IMR-90 (cell line): ENCODE data around the gene TCIRG1. TPM values are rescaled to one million over a fixed set of nuclear protein-coding genes. Genes with fewer than 3 reads are reported as not detected.

Experiments used
- ATAC-seq: fragments of 200-7000 bp; cut with Tn5 transposase; 2 replicates; pipeline ENCODE4 v1.9.1; 2020; ENCODE audit warnings: low read depth, mild to moderate bottlenecking, moderate library complexity
- BruUV-seq: library from RNA; stranded (reverse); fragments of 400-500 nt; replicated peaks from 2 replicates; lab custom pipeline; 2021; lab: Mats Ljungman, UMichigan
- CTCF ChIA-PET: fragments of 300-600 bp; formaldehyde crosslinking; extraction: SDS; loops from one replicate; lab custom pipeline; 2021; ENCODE audit warnings: antibody characterized with exemption; lab: Yijun Ruan, JAX
- POLR2A ChIA-PET: fragments of 300-600 bp; sonication (Branson Sonifier 250); formaldehyde crosslinking; loops from one replicate; lab custom pipeline; 2022; ENCODE audit warnings: antibody characterized with exemption; ENCODE audit not compliant: unreplicated experiment; lab: Charles Lee
- DNase-seq: peaks from one replicate; pipeline ENCODE4 v3.0.0; 2013
- H2AFZ ChIP-seq: replicated peaks from 2 replicates; pipeline ENCODE3; 2013; ENCODE audit warnings: low read length, mild to moderate bottlenecking; ENCODE audit not compliant: poor library complexity
- H2AK5ac ChIP-seq: 2 replicates; pipeline ENCODE4 v1.6.1; 2013; ENCODE audit warnings: low read depth, low read length, inconsistent platforms
- H2AK9ac ChIP-seq: replicated peaks from 2 replicates; pipeline ENCODE3; 2013; ENCODE audit warnings: mild to moderate bottlenecking, low read depth, low read length, moderate library complexity; ENCODE audit not compliant: poor library complexity
- H2BK120ac ChIP-seq: 2 replicates; pipeline ENCODE4 v1.6.1; 2013; ENCODE audit warnings: low read depth, low read length, inconsistent platforms
- H2BK15ac ChIP-seq: 3 replicates; pipeline ENCODE4 v1.6.1; 2013; ENCODE audit warnings: low read depth, low read length, inconsistent platforms
- H2BK20ac ChIP-seq: 2 replicates; pipeline ENCODE4 v1.6.1; 2013; ENCODE audit warnings: low read depth, mild to moderate bottlenecking, inconsistent platforms, low read length, moderate library complexity
- H2BK5ac ChIP-seq: 2 replicates; pipeline ENCODE4 v1.6.1; 2013; ENCODE audit warnings: mild to moderate bottlenecking, low read depth, low read length, inconsistent platforms; ENCODE audit not compliant: poor library complexity, severe bottlenecking
- H3K14ac ChIP-seq: replicated peaks from 2 replicates; pipeline ENCODE4 v1.6.1; 2013; ENCODE audit warnings: low read depth, low read length, inconsistent platforms
- H3K18ac ChIP-seq: 2 replicates; pipeline ENCODE4 v1.6.1; 2013; ENCODE audit warnings: low read depth, low read length, control low read depth
- H3K23ac ChIP-seq: 2 replicates; pipeline ENCODE4 v1.6.1; 2013; ENCODE audit warnings: low read depth, low read length, inconsistent platforms
- H3K27ac ChIP-seq: 2 replicates; pipeline ENCODE4 v1.5.1; 2013; ENCODE audit warnings: mild to moderate bottlenecking, control low read depth, low read length; ENCODE audit not compliant: insufficient read depth
- H3K27me3 ChIP-seq: 2 replicates; pipeline ENCODE4 v1.6.1; 2013; ENCODE audit warnings: low read length; ENCODE audit not compliant: control insufficient read depth, insufficient read depth
- H3K36me3 ChIP-seq: 2 replicates; pipeline ENCODE4 v1.6.1; 2013; ENCODE audit warnings: low read length, mixed read lengths; ENCODE audit not compliant: control insufficient read depth, insufficient read depth
- H3K4ac ChIP-seq: 2 replicates; pipeline ENCODE4 v1.6.1; 2013; ENCODE audit warnings: low read depth, low read length, inconsistent platforms
- H3K4me1 ChIP-seq: 2 replicates; pipeline ENCODE4 v1.6.1; 2013; ENCODE audit warnings: low read length, mixed read lengths; ENCODE audit not compliant: control insufficient read depth, insufficient read depth
- H3K4me2 ChIP-seq: 2 replicates; pipeline ENCODE4 v1.6.1; 2013; ENCODE audit warnings: low read depth, mild to moderate bottlenecking, control low read depth, low read length, moderate library complexity
- H3K4me3 ChIP-seq: 2 replicates; pipeline ENCODE4 v1.5.1; 2013; ENCODE audit warnings: low read depth, mild to moderate bottlenecking, control low read depth, low read length, moderate library complexity; ENCODE audit not compliant: insufficient read depth
- H3K56ac ChIP-seq: 2 replicates; pipeline ENCODE4 v1.6.1; 2013; ENCODE audit warnings: low read length, inconsistent platforms; ENCODE audit not compliant: insufficient read depth; ENCODE audit errors: extremely low read depth
- H3K79me1 ChIP-seq, 2 experiments: 2 replicates each; pipeline ENCODE4 v1.6.1; 2013; ENCODE audit warnings: low read length in 2 of 2, inconsistent platforms in 1 of 2, low read depth in 1 of 2
- H3K9ac ChIP-seq: 2 replicates; pipeline ENCODE4 v1.6.1; 2013; ENCODE audit warnings: low read depth, low read length, control low read depth
- H3K9me1 ChIP-seq: 2 replicates; pipeline ENCODE4 v1.6.1; 2013; ENCODE audit warnings: low read length, inconsistent platforms; ENCODE audit not compliant: insufficient read depth
- H3K9me3 ChIP-seq: 2 replicates; pipeline ENCODE4 v1.6.1; 2013; ENCODE audit warnings: low read length; ENCODE audit not compliant: control insufficient read depth, insufficient read depth
- H4K20me1 ChIP-seq: 2 replicates; pipeline ENCODE4 v1.6.1; 2013; ENCODE audit warnings: low read length, inconsistent platforms; ENCODE audit not compliant: insufficient read depth
- H4K5ac ChIP-seq: 2 replicates; pipeline ENCODE4 v1.6.1; 2013; ENCODE audit warnings: mild to moderate bottlenecking, low read depth, low read length, control low read depth
- H4K8ac ChIP-seq, 2 experiments: 2 replicates each; pipeline ENCODE4 v1.6.1; 2013; ENCODE audit warnings: low read depth in 2 of 2, low read length in 2 of 2, control low read depth in 1 of 2, inconsistent platforms in 1 of 2
- H4K91ac ChIP-seq: 2 replicates; pipeline ENCODE4 v1.6.1; 2013; ENCODE audit warnings: low read depth, low read length, inconsistent platforms; ENCODE audit not compliant: insufficient read depth
- BHLHE40 ChIP-seq: fragments of 150-350 bp; IDR thresholded peaks from 2 replicates; pipeline ENCODE4 v1.6.1; 2016; ENCODE audit warnings: mild to moderate bottlenecking, low read depth, low read length
- CEBPB ChIP-seq: IDR thresholded peaks from 2 replicates; pipeline ENCODE4 v1.6.1; 2012; ENCODE audit warnings: low read depth, low read length, improper control_type of control experiment
- CHD1 ChIP-seq: IDR thresholded peaks from 2 replicates; pipeline ENCODE4 v1.6.1; 2012; ENCODE audit warnings: low read depth, low read length, improper control_type of control experiment
- FOS ChIP-seq: fragments of 150-350 bp; IDR thresholded peaks from 2 replicates; pipeline ENCODE4 v1.6.1; 2016; ENCODE audit warnings: low read depth, low read length
- MAFK ChIP-seq: IDR thresholded peaks from 2 replicates; pipeline ENCODE4 v1.6.1; 2012; ENCODE audit warnings: low read depth, low read length, improper control_type of control experiment
- MAZ ChIP-seq: IDR thresholded peaks from 2 replicates; pipeline ENCODE4 v1.6.1; 2012; ENCODE audit warnings: low read depth, mild to moderate bottlenecking, low read length, improper control_type of control experiment, moderate library complexity, borderline replicate concordance
- MXI1 ChIP-seq: IDR thresholded peaks from 2 replicates; pipeline ENCODE4 v1.6.1; 2012; ENCODE audit warnings: low read depth, mild to moderate bottlenecking, low read length, moderate library complexity, borderline replicate concordance
- NFE2L2 ChIP-seq: fragments of 150-350 bp; IDR thresholded peaks from 2 replicates; pipeline ENCODE4 v1.6.1; 2016; ENCODE audit warnings: low read depth, mild to moderate bottlenecking, low read length
- POLR2A ChIP-seq: IDR thresholded peaks from 2 replicates; pipeline ENCODE4 v1.6.1; 2012; ENCODE audit warnings: mild to moderate bottlenecking, low read depth, low read length
- RAD21 ChIP-seq: IDR thresholded peaks from 2 replicates; pipeline ENCODE4 v1.6.1; 2012; ENCODE audit warnings: low read length, improper control_type of control experiment
- RCOR1 ChIP-seq: IDR thresholded peaks from 2 replicates; pipeline ENCODE4 v1.6.1; 2012; ENCODE audit warnings: mild to moderate bottlenecking, low read length, improper control_type of control experiment; ENCODE audit not compliant: insufficient replicate concordance
- RFX5 ChIP-seq: IDR thresholded peaks from 2 replicates; pipeline ENCODE4 v1.8.0; 2012; ENCODE audit warnings: low read depth, mild to moderate bottlenecking, low read length, moderate library complexity
- SMC3 ChIP-seq: fragments of 150-350 bp; IDR thresholded peaks from 2 replicates; pipeline ENCODE4 v1.6.1; 2016; ENCODE audit warnings: low read depth, mild to moderate bottlenecking, antibody characterized with exemption, low read length, moderate library complexity
- WGBS, 2 experiments: methylation state at CpG; one replicate each; pipeline versions ENCODE4 v1.1.5 to v1.1.7; 2013; ENCODE audit warnings: missing lambda C conversion rate in 2 of 2; ENCODE audit not compliant: insufficient read length in 1 of 2; ENCODE audit errors: extremely low coverage in 2 of 2; 5-methylcytosine and 5-hydroxymethylcytosine counted together
- dilution Hi-C: fragments of 300-500 bp; cut with HindIII; formaldehyde crosslinking; loops from one replicate; pipeline ENCODE4 v1.14.3; 2018; ENCODE audit warnings: low sequenced_read_pairs; ENCODE audit not compliant: unreplicated experiment
- in situ Hi-C: fragments of 300-500 bp; cut with MboI; formaldehyde crosslinking; loops from 3 replicates; pipeline ENCODE4 v1.14.3; 2019; ENCODE audit warnings: low sequenced_read_pairs, inconsistent platforms, mixed read lengths
- intact Hi-C: fragments of 100-400 bp; cut with micrococcal nuclease; formaldehyde crosslinking; loops from 2 replicates; pipeline ENCODE4 v1.10.0; 2022
- polyA plus RNA-seq, 3 experiments: library from polyadenylated mRNA; depleted of rRNA; stranded (reverse); fragments of >200 nt; gene quantifications; 2 replicates each; pipeline ENCODE4 v1.2.3, GENCODE V29; 2012; ENCODE audit warnings: low replicate concordance in 1 of 3
- total RNA-seq: library from RNA; depleted of rRNA; stranded (reverse); fragments of >200 nt; gene quantifications from 2 replicates; pipeline ENCODE4 v1.2.3, GENCODE V29; 2012
- TF ChIP-seq, protein P1 (sequence below): fragments of 150-350 bp; IDR thresholded peaks from 2 replicates; pipeline ENCODE4 v1.6.1; 2017; ENCODE audit warnings: mild to moderate bottlenecking, antibody characterized with exemption, low read length, low read depth
- TF ChIP-seq, protein P2 (sequence below): conservative IDR thresholded peaks from 2 replicates; pipeline ENCODE4 v1.5.1; 2012; ENCODE audit warnings: mild to moderate bottlenecking, low read depth, low read length, improper control_type of control experiment
- TF ChIP-seq, protein P3 (sequence below): fragments of 150-350 bp; IDR thresholded peaks from 2 replicates; pipeline ENCODE4 v1.6.1; 2016; ENCODE audit warnings: low read depth, mild to moderate bottlenecking, low read length, moderate library complexity, borderline replicate concordance

Gene TCIRG1
- total and polyA plus RNA-seq, 2 of the 4 experiments (the other 2 are of a cell fraction) = 25.3 to 117 TPM

DNA sequence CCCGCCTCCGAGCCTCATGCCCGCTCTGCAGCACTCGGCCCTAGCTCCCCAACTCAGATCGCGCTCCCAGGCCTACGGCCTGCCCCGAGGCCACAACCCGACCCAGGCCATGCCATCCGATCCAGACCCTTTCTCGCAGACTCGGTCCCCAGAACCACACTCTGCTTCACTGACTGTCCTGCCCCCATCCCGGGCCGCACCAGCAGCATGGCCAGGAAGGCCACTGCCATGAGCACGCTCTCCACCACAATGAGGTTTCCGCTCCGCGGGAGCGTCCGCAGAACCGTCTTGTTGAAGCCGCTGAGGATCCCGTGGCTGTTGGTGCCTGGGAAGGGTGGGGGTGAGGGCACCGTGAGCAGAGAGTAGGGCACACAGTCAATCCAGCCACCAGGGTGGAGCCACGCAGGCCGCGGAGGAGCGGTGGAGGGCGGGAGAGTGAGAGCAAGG is 41.3 kb upstream of the TCIRG1 start:
- H3K79me1 ChIP-seq = no peaks in the 10 kb centered on the region
- no peaks in the 10 kb centered on the region for H3K4me1 ChIP-seq
- TF ChIP-seq CHD1 = no peak
- no peak for TF ChIP-seq MAFK
- TF ChIP-seq POLR2A = no peak
- TF ChIP-seq RFX5 = no peak
- TF ChIP-seq SMC3 = no peak
- no peak for TF ChIP-seq MXI1
- TF ChIP-seq, protein P1, sequence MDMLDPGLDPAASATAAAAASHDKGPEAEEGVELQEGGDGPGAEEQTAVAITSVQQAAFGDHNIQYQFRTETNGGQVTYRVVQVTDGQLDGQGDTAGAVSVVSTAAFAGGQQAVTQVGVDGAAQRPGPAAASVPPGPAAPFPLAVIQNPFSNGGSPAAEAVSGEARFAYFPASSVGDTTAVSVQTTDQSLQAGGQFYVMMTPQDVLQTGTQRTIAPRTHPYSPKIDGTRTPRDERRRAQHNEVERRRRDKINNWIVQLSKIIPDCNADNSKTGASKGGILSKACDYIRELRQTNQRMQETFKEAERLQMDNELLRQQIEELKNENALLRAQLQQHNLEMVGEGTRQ = no peak
- no peak for TF ChIP-seq RCOR1
- no peak for TF ChIP-seq NFE2L2
- TF ChIP-seq FOS = no peak
- TF ChIP-seq, protein P2, sequence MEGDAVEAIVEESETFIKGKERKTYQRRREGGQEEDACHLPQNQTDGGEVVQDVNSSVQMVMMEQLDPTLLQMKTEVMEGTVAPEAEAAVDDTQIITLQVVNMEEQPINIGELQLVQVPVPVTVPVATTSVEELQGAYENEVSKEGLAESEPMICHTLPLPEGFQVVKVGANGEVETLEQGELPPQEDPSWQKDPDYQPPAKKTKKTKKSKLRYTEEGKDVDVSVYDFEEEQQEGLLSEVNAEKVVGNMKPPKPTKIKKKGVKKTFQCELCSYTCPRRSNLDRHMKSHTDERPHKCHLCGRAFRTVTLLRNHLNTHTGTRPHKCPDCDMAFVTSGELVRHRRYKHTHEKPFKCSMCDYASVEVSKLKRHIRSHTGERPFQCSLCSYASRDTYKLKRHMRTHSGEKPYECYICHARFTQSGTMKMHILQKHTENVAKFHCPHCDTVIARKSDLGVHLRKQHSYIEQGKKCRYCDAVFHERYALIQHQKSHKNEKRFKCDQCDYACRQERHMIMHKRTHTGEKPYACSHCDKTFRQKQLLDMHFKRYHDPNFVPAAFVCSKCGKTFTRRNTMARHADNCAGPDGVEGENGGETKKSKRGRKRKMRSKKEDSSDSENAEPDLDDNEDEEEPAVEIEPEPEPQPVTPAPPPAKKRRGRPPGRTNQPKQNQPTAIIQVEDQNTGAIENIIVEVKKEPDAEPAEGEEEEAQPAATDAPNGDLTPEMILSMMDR = no peak
- TF ChIP-seq, protein P3, sequence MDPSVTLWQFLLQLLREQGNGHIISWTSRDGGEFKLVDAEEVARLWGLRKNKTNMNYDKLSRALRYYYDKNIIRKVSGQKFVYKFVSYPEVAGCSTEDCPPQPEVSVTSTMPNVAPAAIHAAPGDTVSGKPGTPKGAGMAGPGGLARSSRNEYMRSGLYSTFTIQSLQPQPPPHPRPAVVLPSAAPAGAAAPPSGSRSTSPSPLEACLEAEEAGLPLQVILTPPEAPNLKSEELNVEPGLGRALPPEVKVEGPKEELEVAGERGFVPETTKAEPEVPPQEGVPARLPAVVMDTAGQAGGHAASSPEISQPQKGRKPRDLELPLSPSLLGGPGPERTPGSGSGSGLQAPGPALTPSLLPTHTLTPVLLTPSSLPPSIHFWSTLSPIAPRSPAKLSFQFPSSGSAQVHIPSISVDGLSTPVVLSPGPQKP = no peak
- no peak for TF ChIP-seq BHLHE40
- no peak for TF ChIP-seq RAD21
- TF ChIP-seq CEBPB = no peak
- no peak for TF ChIP-seq MAZ
- WGBS, 2 experiments = 94% methylated on average over 13 of the region's 29 CpGs; no CpG with 5 or more reads in 1 of the 2 experiments
- no peaks in the 10 kb centered on the region; the same call in 1 of the 2 replicates for H3K9me1 ChIP-seq
- H2BK5ac ChIP-seq = no peak overlapping the region
- dilution Hi-C loops (no loop called here), intact Hi-C loops (no loop called here), in situ Hi-C loops (no loop called here)
- no peak overlapping the region for H2AK5ac ChIP-seq
- no peak overlapping the region for H3K14ac ChIP-seq
- H3K4me3 ChIP-seq = no peak overlapping the region
- H3K4me2 ChIP-seq = no peak overlapping the region
- H3K27ac ChIP-seq = no peak overlapping the region
- H2BK15ac ChIP-seq = no peak overlapping the region
- no peak overlapping the region for H3K56ac ChIP-seq
- H4K91ac ChIP-seq = no peak overlapping the region
- no peak overlapping the region for H4K8ac ChIP-seq
- no peaks in the 10 kb centered on the region for H3K9me3 ChIP-seq
- H3K36me3 ChIP-seq = no peaks in the 10 kb centered on the region
- H3K27me3 ChIP-seq = no peaks in the 10 kb centered on the region
- POLR2A ChIA-PET = no interaction called here
- CTCF ChIA-PET = no interaction called here
- no peak overlapping the region for H2BK120ac ChIP-seq
- ATAC-seq (no peak), DNase-seq (no peak)
- no peak overlapping the region for H3K4ac ChIP-seq
- no peak overlapping the region for H4K5ac ChIP-seq
- H2BK20ac ChIP-seq = no peak overlapping the region
- H4K20me1 ChIP-seq = no peaks in the 10 kb centered on the region
- no peak overlapping the region for H3K9ac ChIP-seq
- no TSS peak for BruUV-seq
- H3K23ac ChIP-seq = no peak overlapping the region
- peak overlapping the region; percentile 66 for H2AFZ ChIP-seq
- no peak overlapping the region for H2AK9ac ChIP-seq
- H3K18ac ChIP-seq = no peak overlapping the region
